Dedifferentiated amniotic fluid mesenchymal stem cell (primary cell): Measurements from ENCODE around the gene FAM76B.

Experiments used
- DNase-seq: peaks from one replicate; pipeline ENCODE4 v3.0.0-alpha.2; 2016; ENCODE audit errors: extremely low spot score

The FAM76B gene

GRCh38 chr11:95792200-95792599 is 2.6 kb upstream of the FAM76B start:
- DNase-seq: no peak

GRCh38 chr11:95791709-95792033 is 2.1 kb upstream of the FAM76B start:
- no peak for DNase-seq

- no peak for DNase-seq
Measured at GRCh38 chr11:95790933-95791708, 1.5 kb upstream of the FAM76B start.

GRCh38 chr11:95790123-95790932 is 746 bp upstream of the FAM76B start, which contains the start of gene CEP57:
CEP57 (plus strand) TSS chr11:95790498; CDS start chr11:95790699, 201 bp downstream.
- DNase-seq: peak; percentile 99

- peak; percentile 38 for DNase-seq
Measured at GRCh38 chr11:95788921-95789505, 569 bp downstream of the FAM76B start.

GRCh38 chr11:95780544-95780943 is 9.0 kb downstream of the FAM76B start:
- DNase-seq: no peak

- no peak for DNase-seq
Measured at GRCh38 chr11:95778699-95779098, 10.9 kb downstream of the FAM76B start.

- no peak for DNase-seq
Measured at GRCh38 chr11:95776859-95777258, 12.7 kb downstream of the FAM76B start.

GRCh38 chr11:95768521-95768920 is 21.1 kb downstream of the FAM76B start:
- no peak for DNase-seq

GRCh38 chr11:95767498-95767897 is 22.1 kb downstream of the FAM76B start:
- DNase-seq: no peak

GRCh38 chr11:95766701-95767100 is 22.9 kb downstream of the FAM76B start:
- no peak for DNase-seq

- peak; percentile 85 for DNase-seq
Measured at GRCh38 chr11:95764267-95764898, 25.2 kb downstream of the FAM76B start.

GRCh38 chr11:95762534-95762933 is 27.0 kb downstream of the FAM76B start:
- no peak for DNase-seq

- DNase-seq: no peak
Measured at GRCh38 chr11:95760941-95761340, 28.6 kb downstream of the FAM76B start.

- no peak for DNase-seq
Measured at GRCh38 chr11:95751515-95751914, 38.1 kb downstream of the FAM76B start.

- no peak for DNase-seq
Measured at GRCh38 chr11:95750101-95750500, 39.5 kb downstream of the FAM76B start.

- no peak for DNase-seq
Measured at GRCh38 chr11:95739108-95739938, 50.3 kb downstream of the FAM76B start.

- no peak for DNase-seq
Measured at GRCh38 chr11:95736809-95737208, 52.8 kb downstream of the FAM76B start.

- no peak for DNase-seq
Measured at GRCh38 chr11:95736355-95736754, 53.2 kb downstream of the FAM76B start.

- no peak for DNase-seq
Measured at GRCh38 chr11:95734009-95734572, 55.5 kb downstream of the FAM76B start.
